GM18505 (cell line): Measurements from ENCODE around the gene MPZL1.
A peak's percentile ranks its signal among the peaks of the same experiment; 100 is the strongest.

Source experiments
- ATAC-seq: cut with Tn5 transposase; IDR thresholded peaks from one replicate; pipeline ENCODE4 v1.9.1; 2021; ENCODE audit not compliant: unreplicated experiment
- POLR2A ChIP-seq: IDR thresholded peaks from 4 replicates; pipeline ENCODE4 v1.6.1; 2011; ENCODE audit warnings: borderline replicate concordance; ENCODE audit not compliant: insufficient read depth, insufficient read length; ENCODE audit errors: extremely low read depth

MPZL1 gene

DNA sequence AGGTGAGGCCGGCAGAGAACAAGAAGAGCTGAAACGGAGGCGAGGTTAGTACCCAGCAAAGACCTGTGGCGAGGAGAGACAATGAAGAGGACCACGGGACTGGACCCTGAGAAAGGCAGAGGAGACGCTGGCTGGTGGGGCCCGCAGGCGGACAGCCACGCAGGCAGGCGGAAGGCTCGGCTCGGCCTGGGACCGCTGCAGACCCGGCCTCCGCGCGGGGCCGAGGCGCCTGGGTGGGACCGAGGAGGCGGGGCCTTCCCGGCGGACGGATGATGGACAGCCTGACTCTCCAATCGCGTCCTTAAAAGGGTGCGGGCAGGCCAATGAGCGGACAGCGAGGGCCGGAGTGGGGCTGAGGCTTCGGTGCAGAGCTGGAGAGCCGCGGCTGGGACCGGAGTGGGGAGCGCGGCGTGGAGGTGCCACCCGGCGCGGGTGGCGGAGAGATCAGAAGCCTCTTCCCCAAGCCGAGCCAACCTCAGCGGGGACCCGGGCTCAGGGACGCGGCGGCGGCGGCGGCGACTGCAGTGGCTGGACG is at the start of gene MPZL1:
Gene MPZL1, plus strand, starts transcription at position 366 of the 535 bp plus-strand sequence. CDS start 170 bp downstream, outside the sequence.
- peak; percentile 90 for ATAC-seq
- peak; percentile 79 for TF ChIP-seq POLR2A

GRCh38 chr1:167672831-167673230 is 49.0 kb upstream of the MPZL1 start:
- ATAC-seq = no peak
- no peak for TF ChIP-seq POLR2A

DNA sequence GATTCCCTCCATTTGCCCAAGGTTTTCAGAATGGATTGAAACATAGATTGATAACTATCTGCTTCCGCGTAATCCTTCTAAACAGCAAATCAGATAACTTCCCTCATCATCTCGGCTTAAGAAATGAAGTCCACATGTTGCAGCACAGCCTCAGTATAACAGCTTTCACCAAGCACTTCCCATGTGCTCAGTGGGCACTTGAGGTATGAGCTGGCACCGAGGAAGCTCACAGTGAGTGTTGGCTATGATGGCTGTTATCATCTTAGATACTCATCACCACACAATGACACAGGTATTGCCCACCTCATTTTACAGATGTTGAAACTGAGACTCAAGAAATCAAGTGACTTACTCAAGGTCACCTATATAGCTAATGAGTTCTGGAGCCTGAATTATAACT is 48.5 kb upstream of the MPZL1 start:
- ATAC-seq = no peak

DNA sequence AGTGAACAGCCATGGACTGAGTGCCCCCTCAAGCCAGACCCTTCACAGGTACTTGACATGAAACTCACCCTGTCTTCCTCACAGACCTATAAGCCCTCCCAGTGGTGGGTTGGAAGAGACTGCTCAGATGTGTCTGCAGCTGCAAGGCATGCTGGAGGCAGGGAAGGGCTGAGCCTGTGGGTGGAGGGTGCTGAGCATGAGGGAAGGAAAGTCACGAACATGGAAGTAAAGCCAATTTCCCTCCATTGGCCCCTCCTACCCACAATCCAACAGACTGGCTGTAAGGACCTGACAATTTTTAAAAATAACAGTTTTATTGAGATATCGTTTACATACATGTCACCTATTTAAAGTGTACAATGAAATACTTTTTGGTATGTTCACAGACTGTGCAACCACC is 47.6 kb upstream of the MPZL1 start:
- no peak for ATAC-seq
- no peak for TF ChIP-seq POLR2A

More for the DNA sequence above, 48.5 kb upstream of the MPZL1 start:
- no peak for TF ChIP-seq POLR2A

- no peak for ATAC-seq
These were observed 46.3 kb upstream of the MPZL1 start for GRCh38 chr1:167675440-167675839.

DNA sequence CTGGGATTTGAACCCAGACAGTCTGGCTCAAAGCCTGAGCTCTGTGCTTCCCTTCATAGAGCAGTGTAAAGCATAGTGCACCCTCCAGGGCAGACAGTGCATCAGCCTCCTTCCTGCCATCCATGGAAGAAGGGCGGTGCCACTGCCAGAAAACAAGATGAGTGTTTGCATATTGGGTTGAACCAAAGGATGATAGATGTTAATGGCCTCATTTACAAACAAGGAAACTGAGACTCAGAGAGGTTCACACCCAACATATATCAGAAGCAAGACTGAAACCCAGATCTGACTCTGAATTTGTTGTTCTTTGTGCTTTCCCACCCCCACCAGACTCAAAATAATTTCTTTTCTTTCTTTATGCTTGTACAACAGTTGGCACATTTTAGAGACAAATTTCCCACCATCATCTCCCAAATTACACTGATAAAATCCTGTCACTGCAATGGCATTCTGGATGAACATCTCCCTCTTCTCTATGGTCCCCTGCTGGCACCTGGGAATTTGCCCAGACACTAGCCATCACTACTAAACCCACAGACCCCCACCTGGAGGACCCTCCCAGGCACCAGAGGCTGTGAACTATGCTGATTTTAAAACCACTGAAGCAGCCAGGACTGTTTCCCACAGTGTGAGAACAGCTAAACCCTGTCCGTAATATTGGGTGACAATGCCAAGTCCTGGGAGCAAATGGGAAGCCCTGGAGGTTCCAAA is 45.4 kb upstream of the MPZL1 start:
- ATAC-seq = no peak
- TF ChIP-seq POLR2A = no peak

More at GRCh38 chr1:167675440-167675839, 46.3 kb upstream of the MPZL1 start:
- TF ChIP-seq POLR2A = no peak

DNA sequence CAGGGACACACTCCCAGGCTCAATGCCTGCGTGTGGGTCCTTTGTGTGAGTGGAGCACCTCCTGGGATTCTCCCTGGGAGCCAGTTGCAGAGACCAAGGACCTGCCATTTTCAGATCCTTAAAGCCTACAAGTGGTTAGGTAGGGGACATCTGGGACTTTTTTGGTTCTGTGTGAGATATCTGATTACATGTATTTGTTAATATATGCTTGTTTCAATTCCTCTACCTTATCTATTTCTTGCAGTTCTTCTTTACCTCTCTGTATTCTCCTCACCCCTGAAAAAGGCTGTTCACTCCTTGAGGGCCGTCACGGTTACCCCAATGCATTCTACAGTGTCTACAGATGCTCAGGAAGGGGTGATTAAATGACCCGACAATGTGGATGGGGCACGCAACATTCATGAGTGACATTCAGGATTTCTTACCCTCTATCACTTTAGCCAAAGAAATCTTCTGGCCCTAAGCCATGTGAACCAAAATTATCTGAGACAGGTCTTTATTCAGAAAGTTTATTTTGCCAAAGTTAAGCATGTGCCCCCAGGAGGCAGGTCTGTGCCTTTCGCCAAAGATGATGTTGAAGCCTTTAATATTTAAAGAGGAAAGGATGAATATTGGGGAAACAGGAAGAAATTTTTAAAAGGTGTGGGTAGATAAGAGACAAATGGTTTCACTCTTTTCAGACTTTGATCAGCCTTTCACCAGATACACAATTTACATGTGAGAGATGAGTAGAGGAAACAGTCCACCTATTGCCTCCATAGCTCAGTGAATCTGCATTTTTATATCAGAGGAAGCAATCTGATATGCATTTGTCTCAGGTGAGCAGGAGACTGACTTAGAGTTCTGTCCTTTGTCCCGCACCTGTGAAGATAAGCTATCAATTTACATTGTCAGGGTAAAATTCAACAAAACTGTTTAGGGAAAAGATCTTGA is 44.6 kb upstream of the MPZL1 start:
- no peak for TF ChIP-seq POLR2A
- ATAC-seq = no peak

DNA sequence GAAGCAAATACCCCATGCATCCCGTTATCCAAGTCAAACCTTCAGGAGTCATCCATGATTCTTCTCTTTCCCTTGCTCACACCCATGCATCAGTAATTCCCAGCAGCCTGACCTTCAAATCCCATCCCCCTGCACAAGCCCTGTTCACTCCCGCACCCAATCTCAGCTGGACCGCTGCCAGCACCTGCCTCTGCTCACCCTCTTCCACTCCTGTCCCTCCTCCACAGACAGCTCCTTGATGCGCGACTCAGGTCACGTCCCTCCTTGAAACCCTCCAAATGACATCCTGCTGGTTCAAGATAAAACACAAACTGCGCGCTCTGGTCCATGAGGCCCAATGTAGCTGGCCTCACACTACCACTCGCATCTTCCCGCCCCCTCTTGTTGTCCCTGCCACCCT is 43.4 kb upstream of the MPZL1 start:
- no peak for TF ChIP-seq POLR2A

DNA sequence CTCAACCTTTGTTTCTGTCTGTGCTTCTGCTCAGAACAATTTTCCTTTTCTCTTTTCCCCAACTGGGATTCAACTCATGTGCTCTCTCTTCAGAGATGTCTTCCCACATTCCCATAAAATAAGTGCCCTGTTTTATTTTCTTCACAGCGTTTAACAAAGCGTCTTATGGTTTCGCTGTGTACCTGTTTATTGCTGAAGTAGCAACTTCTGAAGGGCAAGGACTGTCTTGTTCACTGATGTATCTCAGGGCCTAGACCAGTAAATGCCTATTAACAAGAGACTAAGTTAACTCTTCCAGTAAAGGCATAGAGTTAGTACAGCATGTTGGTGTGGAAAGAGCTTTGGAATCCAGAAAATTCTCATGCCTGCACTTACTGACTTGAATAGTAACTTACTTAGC is 42.9 kb upstream of the MPZL1 start:
- no peak for TF ChIP-seq POLR2A
- no peak for ATAC-seq

More for the DNA sequence above, 43.4 kb upstream of the MPZL1 start:
- ATAC-seq = no peak

GRCh38 chr1:167679714-167680113 is 42.1 kb upstream of the MPZL1 start:
- no peak for ATAC-seq
- no peak for TF ChIP-seq POLR2A

- no peak for TF ChIP-seq POLR2A
- ATAC-seq = no peak
These were observed 40.8 kb upstream of the MPZL1 start for GRCh38 chr1:167681024-167681423.

DNA sequence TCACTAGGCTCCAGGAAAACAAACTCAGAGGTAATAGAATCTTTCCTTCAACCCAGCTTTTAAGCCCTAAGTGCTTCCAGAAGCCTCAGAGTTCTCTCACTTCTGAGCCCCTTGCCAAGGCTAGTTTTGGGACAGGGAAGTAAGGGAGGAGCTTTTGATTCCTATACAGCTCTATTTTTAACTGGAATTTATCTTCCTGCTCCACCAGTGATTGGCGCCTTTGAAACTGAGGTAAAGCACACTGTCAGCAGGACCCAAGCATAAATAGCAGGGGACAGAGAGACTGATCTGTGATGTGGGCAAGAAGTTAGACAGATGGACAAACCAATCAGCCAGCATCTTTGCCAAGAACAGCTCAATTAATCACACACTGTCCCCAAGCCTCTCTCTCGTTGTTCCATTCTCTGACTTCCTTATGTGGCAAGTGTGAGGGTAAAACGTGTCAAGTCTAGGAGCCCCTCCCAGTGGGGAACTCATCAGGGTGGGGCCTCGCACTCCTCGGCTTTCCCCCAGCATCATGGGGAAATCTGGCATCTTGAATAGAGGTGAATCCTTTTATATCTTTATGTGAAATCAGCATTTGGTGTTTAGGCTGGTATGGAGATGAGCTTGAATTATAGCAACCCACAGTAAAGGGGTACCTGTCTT is 40.2 kb upstream of the MPZL1 start:
- no peak for ATAC-seq

GRCh38 chr1:167683226-167683625 is 38.6 kb upstream of the MPZL1 start:
- ATAC-seq = no peak
- TF ChIP-seq POLR2A = no peak

More for the DNA sequence above, 40.2 kb upstream of the MPZL1 start:
- TF ChIP-seq POLR2A = peak; percentile 35
